Activated naive CD4-positive, alpha-beta T cell treated with anti-CD3 and anti-CD28 coated beads, Interleukin-2, amount 10 ng/mL, durations not matched to agents 5 hours and 36 hours (primary cell): Measurements from ENCODE around the gene RGS16. TPM values are rescaled to one million over a fixed set of nuclear protein-coding genes. Genes with fewer than 3 reads are reported as not detected.

Experiments used
- total RNA-seq, 2 experiments: library from RNA; stranded (reverse); gene quantifications; one replicate each; pipeline ENCODE4 v1.2.3, GENCODE V29; 2021

Gene RGS16, protein sequence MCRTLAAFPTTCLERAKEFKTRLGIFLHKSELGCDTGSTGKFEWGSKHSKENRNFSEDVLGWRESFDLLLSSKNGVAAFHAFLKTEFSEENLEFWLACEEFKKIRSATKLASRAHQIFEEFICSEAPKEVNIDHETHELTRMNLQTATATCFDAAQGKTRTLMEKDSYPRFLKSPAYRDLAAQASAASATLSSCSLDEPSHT
- total RNA-seq = 1 to 10 TPM; 4.0 to 4.2 TPM

GRCh38 chr1:182604175-182605164, at the start of gene RGS16:
Gene RGS16, minus strand, starts transcription at chr1:182604389. Its CDS starts 130 bp downstream, at chr1:182604259.

DNA sequence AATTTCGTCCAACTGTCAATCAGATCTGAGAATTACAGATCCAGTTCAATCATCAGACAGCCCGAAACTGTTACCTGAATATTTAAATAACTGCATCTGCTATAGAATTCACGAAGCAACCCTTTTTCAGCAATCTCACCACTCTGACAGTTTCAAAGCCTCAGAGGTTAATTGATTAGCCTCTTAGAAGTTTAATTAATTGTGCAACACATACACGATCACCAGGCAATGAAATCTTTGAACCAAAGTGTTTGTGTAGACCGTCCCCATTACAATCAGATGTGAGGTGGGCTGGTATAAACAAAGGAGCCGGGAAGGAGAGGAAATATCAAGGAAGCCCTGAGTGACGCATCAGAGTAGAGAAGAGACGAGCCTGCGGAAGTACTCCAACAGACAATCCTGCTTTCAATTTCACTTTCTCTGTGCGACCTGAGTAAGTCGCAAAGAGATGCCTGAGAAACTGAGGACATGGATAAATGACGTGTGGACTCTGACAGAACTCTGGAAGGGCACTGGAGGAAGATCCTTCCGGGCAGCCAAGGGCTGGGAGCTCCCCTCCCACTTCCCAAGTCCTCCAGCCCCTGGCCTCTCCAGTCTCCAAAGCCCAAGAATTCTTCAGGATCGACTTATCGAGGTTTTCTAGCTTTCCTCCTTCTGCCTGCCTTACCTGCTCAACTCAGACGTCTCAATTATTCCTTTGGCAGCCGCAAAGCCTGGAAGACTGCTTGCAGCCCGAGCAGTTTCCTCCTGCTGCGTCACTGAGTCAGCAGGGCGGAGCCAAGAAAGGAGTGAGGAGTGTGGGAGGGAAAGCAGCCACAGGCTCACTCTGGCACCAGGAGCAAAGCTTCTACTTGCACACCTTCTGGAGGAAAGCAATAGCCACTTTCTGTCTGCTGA, 15.4 kb downstream of the RGS16 start, which contains the start of gene RNASEL:
Gene RNASEL (minus strand): TSS at position 757 of the 897 bp plus-strand sequence. CDS start 2,450 bp downstream, outside the sequence.

Other genes with a start within 250 kb of the RGS16 start
- gene GLUL, start 212.6 kb downstream of the RGS16 start, total RNA-seq = 100 to 1,000 TPM; 205 to 220 TPM
- not detected for gene TEDDM1, start 203.7 kb downstream of the RGS16 start, total RNA-seq
- not detected for gene RGSL1, start 154.2 kb downstream of the RGS16 start, total RNA-seq
- 1 to 10 TPM; 5.1 to 5.8 TPM for gene RNASEL, start 15.1 kb downstream of the RGS16 start, total RNA-seq
- not detected for gene RGS8, start 80.2 kb upstream of the RGS16 start, total RNA-seq
- gene NPL, start 185.4 kb upstream of the RGS16 start, total RNA-seq = 1 to 10 TPM; 2.4 to 2.5 TPM
- 100 to 1,000 TPM; 174 to 180 TPM for gene DHX9, start 235.0 kb upstream of the RGS16 start, total RNA-seq